Stimulated activated CD8-positive, alpha-beta memory T cell treated with anti-CD3 and anti-CD28 coated beads, Interleukin-15, amount 100 ng/mL, for 4 hours (primary cell): ENCODE data around the gene FBXL19.

Experiments used
- DNase-seq, 2 donors: peaks; one replicate each; pipeline ENCODE4 v3.0.0-alpha.2; 2020; ENCODE audit warnings: low read depth in 2 of 2

Gene FBXL19

GRCh38 chr16:30987581-30988190 is 64.3 kb downstream of the FBXL19 start:
- no peak for DNase-seq

GRCh38 chr16:30989469-30990047 is 66.2 kb downstream of the FBXL19 start:
- DNase-seq, result no peak

GRCh38 chr16:30990105-30990504 is 66.7 kb downstream of the FBXL19 start:
- no peak for DNase-seq

GRCh38 chr16:30991052-30991451 is 67.7 kb downstream of the FBXL19 start:
- DNase-seq, result no peak

- DNase-seq, result no peak
These were observed 69.0 kb downstream of the FBXL19 start for GRCh38 chr16:30992276-30992780.

- no peak for DNase-seq
These were observed 69.8 kb downstream of the FBXL19 start for GRCh38 chr16:30992931-30993816.

GRCh38 chr16:30995927-30996323 is 72.6 kb downstream of the FBXL19 start:
- DNase-seq, result no peak

- DNase-seq, result no peak
These were observed 73.1 kb downstream of the FBXL19 start for GRCh38 chr16:30996324-30996984.

- DNase-seq, result peak; percentile 60 to 61
These were observed 73.8 kb downstream of the FBXL19 start for GRCh38 chr16:30996985-30997724.

- DNase-seq, result no peak
These were observed 74.6 kb downstream of the FBXL19 start for GRCh38 chr16:30997725-30998711.
